Uterus (tissue), 2 donors: Measurements from ENCODE around the gene FAM174C.

Experiments
- POLR2A ChIP-seq, 2 donors: fragments of 450-650 bp; IDR thresholded peaks; one replicate each; pipeline ENCODE4 v1.6.1; 2016; ENCODE audit warnings: antibody characterized with exemption in 2 of 2, mild to moderate bottlenecking in 1 of 2, moderate library complexity in 1 of 2
- TF ChIP-seq, protein P1 (sequence below), 4 experiments: fragments of 200-600 bp in 2 of 4; fragments of 450-650 bp in 2 of 4; sonication (generic) in 2 of 4; IDR thresholded peaks; one replicate each; pipeline ENCODE4 v1.5.1; 2016 to 2019; ENCODE audit warnings: antibody characterized with exemption in 4 of 4, mild to moderate bottlenecking in 2 of 4, moderate library complexity in 1 of 4

DNA sequence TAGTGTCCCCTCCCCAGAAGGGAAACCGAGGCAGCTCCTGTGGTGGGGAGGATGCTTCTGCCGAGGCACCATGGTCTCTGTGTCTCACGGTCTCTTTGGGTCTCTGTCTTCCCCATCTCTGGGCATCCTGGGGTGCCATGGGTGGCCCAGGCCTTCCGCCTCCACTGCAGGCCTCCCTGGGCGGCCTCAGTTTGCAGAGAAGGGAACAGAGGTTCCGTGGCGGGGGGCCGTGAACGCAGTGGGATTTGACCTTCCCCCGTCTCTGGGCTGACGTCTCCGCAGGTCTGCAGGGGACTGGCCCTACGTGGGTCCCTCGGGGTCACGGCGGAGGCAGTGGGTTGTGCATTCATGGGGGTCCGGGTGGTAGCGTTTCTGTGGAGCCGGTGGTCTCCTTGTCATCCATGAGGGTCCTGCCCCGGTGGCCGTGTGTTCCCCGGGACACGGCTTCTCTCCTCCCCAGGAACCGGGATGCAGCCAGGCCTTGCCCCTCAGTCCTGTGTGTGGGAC lies 14.9 kb downstream of the FAM174C start:
- TF ChIP-seq, protein P1, sequence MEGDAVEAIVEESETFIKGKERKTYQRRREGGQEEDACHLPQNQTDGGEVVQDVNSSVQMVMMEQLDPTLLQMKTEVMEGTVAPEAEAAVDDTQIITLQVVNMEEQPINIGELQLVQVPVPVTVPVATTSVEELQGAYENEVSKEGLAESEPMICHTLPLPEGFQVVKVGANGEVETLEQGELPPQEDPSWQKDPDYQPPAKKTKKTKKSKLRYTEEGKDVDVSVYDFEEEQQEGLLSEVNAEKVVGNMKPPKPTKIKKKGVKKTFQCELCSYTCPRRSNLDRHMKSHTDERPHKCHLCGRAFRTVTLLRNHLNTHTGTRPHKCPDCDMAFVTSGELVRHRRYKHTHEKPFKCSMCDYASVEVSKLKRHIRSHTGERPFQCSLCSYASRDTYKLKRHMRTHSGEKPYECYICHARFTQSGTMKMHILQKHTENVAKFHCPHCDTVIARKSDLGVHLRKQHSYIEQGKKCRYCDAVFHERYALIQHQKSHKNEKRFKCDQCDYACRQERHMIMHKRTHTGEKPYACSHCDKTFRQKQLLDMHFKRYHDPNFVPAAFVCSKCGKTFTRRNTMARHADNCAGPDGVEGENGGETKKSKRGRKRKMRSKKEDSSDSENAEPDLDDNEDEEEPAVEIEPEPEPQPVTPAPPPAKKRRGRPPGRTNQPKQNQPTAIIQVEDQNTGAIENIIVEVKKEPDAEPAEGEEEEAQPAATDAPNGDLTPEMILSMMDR (IDR thresholded peaks at IDR 0.05) = no peak
- no peak for TF ChIP-seq POLR2A (IDR thresholded peaks at IDR 0.05)
